Measurements from ENCODE around the gene HHIPL1.

GRCh38 chr14:99657645-99658155 lies 12.8 kb downstream of the HHIPL1 start:
- TF ChIP-seq EZH2 (IDR thresholded peaks at IDR 0.05), result no peak
- TF ChIP-seq POLR2AphosphoS5 (IDR thresholded peaks at IDR 0.05; ENCODE audit: borderline replicate concordance, low read depth, low read length), result no peak
- TF ChIP-seq FOXP2 (optimal IDR thresholded peaks at IDR 0.05; ENCODE audit: control extremely low read depth, extremely low read length, insufficient read depth), result no peak
